ENCODE results near the gene RTL10. TPM values are rescaled to one million over a fixed set of nuclear protein-coding genes. Genes with fewer than 3 reads are reported as not detected.

The RTL10 gene
- total and polyA plus RNA-seq, 2 of the 13 experiments (the other 11 are each of a cell fraction or from before 2014, with no cell fraction given), result 14.1 to 15.8 TPM

DNA sequence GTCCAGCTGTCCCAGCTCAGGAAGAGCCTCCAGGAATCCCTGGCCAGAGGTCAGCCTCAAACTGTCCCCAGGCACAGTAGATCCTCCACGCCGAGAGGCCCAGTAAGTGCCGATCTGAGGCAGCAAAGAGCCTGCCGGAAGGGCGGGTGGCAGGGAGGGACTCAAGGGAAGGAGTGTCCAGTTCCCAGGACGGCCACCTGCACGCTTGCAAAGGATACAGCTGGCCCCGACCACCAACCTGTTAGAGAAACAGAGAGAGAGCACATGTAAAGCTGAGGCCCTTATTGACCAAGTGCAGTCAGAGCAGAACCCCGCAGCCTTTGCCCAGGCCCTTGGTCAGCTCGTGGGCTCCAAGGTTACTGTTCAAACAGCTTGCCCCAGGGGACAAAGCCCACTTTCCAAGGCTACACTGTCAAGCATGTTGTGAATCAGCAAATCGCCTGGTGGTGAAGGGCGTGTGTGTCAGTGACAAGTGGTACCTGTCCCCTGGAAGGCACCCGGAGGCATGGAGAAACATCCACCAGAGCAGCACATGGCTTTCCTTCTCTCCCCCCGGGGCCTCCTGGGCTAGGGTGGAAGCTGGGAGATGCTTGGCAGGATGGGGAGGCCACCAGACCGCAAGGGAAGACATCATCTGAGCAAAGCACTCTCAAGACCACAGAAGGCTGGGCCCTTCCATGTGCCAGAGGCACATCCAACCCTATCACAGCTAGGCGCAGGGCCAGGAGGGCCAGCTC is 44.3 kb upstream of the RTL10 start (continued):
- TF ChIP-seq, protein P1, sequence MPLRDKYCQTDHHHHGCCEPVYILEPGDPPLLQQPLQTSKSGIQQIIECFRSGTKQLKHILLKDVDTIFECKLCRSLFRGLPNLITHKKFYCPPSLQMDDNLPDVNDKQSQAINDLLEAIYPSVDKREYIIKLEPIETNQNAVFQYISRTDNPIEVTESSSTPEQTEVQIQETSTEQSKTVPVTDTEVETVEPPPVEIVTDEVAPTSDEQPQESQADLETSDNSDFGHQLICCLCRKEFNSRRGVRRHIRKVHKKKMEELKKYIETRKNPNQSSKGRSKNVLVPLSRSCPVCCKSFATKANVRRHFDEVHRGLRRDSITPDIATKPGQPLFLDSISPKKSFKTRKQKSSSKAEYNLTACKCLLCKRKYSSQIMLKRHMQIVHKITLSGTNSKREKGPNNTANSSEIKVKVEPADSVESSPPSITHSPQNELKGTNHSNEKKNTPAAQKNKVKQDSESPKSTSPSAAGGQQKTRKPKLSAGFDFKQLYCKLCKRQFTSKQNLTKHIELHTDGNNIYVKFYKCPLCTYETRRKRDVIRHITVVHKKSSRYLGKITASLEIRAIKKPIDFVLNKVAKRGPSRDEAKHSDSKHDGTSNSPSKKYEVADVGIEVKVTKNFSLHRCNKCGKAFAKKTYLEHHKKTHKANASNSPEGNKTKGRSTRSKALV (CRISPR knock-in tag; IDR thresholded peaks at IDR 0.05), result no peak
- TF ChIP-seq FIP1L1 (IDR thresholded peaks at IDR 0.05; ENCODE audit: borderline replicate concordance, insufficient read depth, low read depth, low read length) (no peak), ZNF460 (CRISPR knock-in tag; IDR thresholded peaks at IDR 0.05; ENCODE audit: borderline replicate concordance) (no peak), MIER2 (CRISPR knock-in tag; IDR thresholded peaks at IDR 0.05) (no peak), TARDBP (CRISPR knock-in tag; IDR thresholded peaks at IDR 0.05) (peak; percentile 72; the same call in 1 of the 2 replicates), THYN1 (CRISPR knock-in tag; IDR thresholded peaks at IDR 0.05; ENCODE audit: borderline replicate concordance, low read depth) (no peak), ZNF546 (CRISPR knock-in tag; conservative IDR thresholded peaks at IDR 0.05) (no peak), NCOA1 (CRISPR knock-in tag; IDR thresholded peaks at IDR 0.05) (no peak), HOXD1 (CRISPR knock-in tag; IDR thresholded peaks at IDR 0.05) (no peak), ZNF451 (CRISPR knock-in tag; IDR thresholded peaks at IDR 0.05) (no peak; the same call in 1 of the 2 replicates), TBP (CRISPR knock-in tag; IDR thresholded peaks at IDR 0.05) (no peak), ZNF224 (CRISPR knock-in tag; IDR thresholded peaks at IDR 0.05) (no peak), ATM (IDR thresholded peaks at IDR 0.05; ENCODE audit: borderline replicate concordance) (no peak), ZNF12 (CRISPR knock-in tag; IDR thresholded peaks at IDR 0.05) (no peak), ZNF550 (CRISPR knock-in tag; IDR thresholded peaks at IDR 0.05; ENCODE audit: borderline replicate concordance) (no peak), TBX3 (IDR thresholded peaks at IDR 0.05; ENCODE audit: borderline replicate concordance) (no peak), CBX1 (IDR thresholded peaks at IDR 0.05; ENCODE audit: low read depth) (no peak), ELF1 (CRISPR knock-in tag; IDR thresholded peaks at IDR 0.05) (no peak)
- TF ChIP-seq, protein P2, sequence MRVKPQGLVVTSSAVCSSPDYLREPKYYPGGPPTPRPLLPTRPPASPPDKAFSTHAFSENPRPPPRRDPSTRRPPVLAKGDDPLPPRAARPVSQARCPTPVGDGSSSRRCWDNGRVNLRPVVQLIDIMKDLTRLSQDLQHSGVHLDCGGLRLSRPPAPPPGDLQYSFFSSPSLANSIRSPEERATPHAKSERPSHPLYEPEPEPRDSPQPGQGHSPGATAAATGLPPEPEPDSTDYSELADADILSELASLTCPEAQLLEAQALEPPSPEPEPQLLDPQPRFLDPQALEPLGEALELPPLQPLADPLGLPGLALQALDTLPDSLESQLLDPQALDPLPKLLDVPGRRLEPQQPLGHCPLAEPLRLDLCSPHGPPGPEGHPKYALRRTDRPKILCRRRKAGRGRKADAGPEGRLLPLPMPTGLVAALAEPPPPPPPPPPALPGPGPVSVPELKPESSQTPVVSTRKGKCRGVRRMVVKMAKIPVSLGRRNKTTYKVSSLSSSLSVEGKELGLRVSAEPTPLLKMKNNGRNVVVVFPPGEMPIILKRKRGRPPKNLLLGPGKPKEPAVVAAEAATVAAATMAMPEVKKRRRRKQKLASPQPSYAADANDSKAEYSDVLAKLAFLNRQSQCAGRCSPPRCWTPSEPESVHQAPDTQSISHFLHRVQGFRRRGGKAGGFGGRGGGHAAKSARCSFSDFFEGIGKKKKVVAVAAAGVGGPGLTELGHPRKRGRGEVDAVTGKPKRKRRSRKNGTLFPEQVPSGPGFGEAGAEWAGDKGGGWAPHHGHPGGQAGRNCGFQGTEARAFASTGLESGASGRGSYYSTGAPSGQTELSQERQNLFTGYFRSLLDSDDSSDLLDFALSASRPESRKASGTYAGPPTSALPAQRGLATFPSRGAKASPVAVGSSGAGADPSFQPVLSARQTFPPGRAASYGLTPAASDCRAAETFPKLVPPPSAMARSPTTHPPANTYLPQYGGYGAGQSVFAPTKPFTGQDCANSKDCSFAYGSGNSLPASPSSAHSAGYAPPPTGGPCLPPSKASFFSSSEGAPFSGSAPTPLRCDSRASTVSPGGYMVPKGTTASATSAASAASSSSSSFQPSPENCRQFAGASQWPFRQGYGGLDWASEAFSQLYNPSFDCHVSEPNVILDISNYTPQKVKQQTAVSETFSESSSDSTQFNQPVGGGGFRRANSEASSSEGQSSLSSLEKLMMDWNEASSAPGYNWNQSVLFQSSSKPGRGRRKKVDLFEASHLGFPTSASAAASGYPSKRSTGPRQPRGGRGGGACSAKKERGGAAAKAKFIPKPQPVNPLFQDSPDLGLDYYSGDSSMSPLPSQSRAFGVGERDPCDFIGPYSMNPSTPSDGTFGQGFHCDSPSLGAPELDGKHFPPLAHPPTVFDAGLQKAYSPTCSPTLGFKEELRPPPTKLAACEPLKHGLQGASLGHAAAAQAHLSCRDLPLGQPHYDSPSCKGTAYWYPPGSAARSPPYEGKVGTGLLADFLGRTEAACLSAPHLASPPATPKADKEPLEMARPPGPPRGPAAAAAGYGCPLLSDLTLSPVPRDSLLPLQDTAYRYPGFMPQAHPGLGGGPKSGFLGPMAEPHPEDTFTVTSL (CRISPR knock-in tag; IDR thresholded peaks at IDR 0.05; ENCODE audit: borderline replicate concordance), result peak; percentile 80
- TF ChIP-seq, protein P3, sequence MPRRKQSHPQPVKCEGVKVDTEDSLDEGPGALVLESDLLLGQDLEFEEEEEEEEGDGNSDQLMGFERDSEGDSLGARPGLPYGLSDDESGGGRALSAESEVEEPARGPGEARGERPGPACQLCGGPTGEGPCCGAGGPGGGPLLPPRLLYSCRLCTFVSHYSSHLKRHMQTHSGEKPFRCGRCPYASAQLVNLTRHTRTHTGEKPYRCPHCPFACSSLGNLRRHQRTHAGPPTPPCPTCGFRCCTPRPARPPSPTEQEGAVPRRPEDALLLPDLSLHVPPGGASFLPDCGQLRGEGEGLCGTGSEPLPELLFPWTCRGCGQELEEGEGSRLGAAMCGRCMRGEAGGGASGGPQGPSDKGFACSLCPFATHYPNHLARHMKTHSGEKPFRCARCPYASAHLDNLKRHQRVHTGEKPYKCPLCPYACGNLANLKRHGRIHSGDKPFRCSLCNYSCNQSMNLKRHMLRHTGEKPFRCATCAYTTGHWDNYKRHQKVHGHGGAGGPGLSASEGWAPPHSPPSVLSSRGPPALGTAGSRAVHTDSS (CRISPR knock-in tag; conservative IDR thresholded peaks at IDR 0.05), result no peak
- TF ChIP-seq, protein P4, sequence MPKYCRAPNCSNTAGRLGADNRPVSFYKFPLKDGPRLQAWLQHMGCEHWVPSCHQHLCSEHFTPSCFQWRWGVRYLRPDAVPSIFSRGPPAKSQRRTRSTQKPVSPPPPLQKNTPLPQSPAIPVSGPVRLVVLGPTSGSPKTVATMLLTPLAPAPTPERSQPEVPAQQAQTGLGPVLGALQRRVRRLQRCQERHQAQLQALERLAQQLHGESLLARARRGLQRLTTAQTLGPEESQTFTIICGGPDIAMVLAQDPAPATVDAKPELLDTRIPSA (CRISPR knock-in tag; IDR thresholded peaks at IDR 0.05; ENCODE audit: borderline replicate concordance), result no peak

Data from HepG2 (cell line).